OCI-LY7 (cell line): Measurements from ENCODE around the gene KCNQ2. TPM values are rescaled to one million over a fixed set of nuclear protein-coding genes. Genes with fewer than 3 reads are reported as not detected.

Source experiments
- BruUV-seq: library from RNA; stranded (reverse); fragments of 400-500 nt; replicated peaks from 2 replicates; lab custom pipeline; 2021; lab: Mats Ljungman, UMichigan
- CTCF ChIA-PET: fragments of 300-600 bp; sonication (Branson Sonifier 250); formaldehyde crosslinking; loops from one replicate; lab custom pipeline; 2022; ENCODE audit warnings: antibody characterized with exemption; ENCODE audit not compliant: unreplicated experiment; lab: Charles Lee
- POLR2A ChIA-PET: fragments of 300-600 bp; sonication (Branson Sonifier 250); formaldehyde crosslinking; loops from one replicate; lab custom pipeline; 2022; ENCODE audit warnings: antibody characterized with exemption; lab: Charles Lee
- DNase-seq: peaks from one replicate; pipeline ENCODE4 v3.0.0-alpha.2; 2015; ENCODE audit warnings: low spot score
- H2AFZ ChIP-seq: fragments of 200-600 bp; sonication (generic), shearing (Covaris generic); 2 replicates; pipeline ENCODE4 v1.6.1; 2014; ENCODE audit warnings: mild to moderate bottlenecking, antibody characterized with exemption, low read length, moderate library complexity
- H3K27ac ChIP-seq: fragments of 200-600 bp; sonication (generic); 2 replicates; pipeline ENCODE4 v1.5.1; 2014; ENCODE audit warnings: mixed run types, low read depth, mild to moderate bottlenecking, moderate library complexity, low read length, inconsistent platforms; ENCODE audit not compliant: poor library complexity, severe bottlenecking
- H3K36me3 ChIP-seq: fragments of 200-600 bp; sonication (generic); 2 replicates; pipeline ENCODE4 v1.6.1; 2014; ENCODE audit warnings: mild to moderate bottlenecking, antibody characterized with exemption, low read length, moderate library complexity, mixed read lengths; ENCODE audit not compliant: insufficient read depth
- H3K4me1 ChIP-seq: fragments of 200-600 bp; sonication (generic); 2 replicates; pipeline ENCODE4 v1.5.1; 2014; ENCODE audit warnings: mild to moderate bottlenecking, low read length; ENCODE audit not compliant: insufficient read depth, poor library complexity, severe bottlenecking
- H3K4me2 ChIP-seq: fragments of 200-600 bp; sonication (generic); 2 replicates; pipeline ENCODE4 v1.6.1; 2014; ENCODE audit warnings: mild to moderate bottlenecking, low read length
- H3K4me3 ChIP-seq: fragments of 200-600 bp; sonication (generic); 2 replicates; pipeline ENCODE4 v1.5.1; 2014; ENCODE audit warnings: mild to moderate bottlenecking, low read depth, low read length; ENCODE audit not compliant: poor library complexity, severe bottlenecking
- H3K79me2 ChIP-seq: fragments of 200-600 bp; sonication (generic); 2 replicates; pipeline ENCODE4 v1.6.1; 2016; ENCODE audit warnings: low read depth, mild to moderate bottlenecking, low read length, moderate library complexity, mixed read lengths; ENCODE audit not compliant: insufficient read depth
- H3K9me2 ChIP-seq: fragments of 200-600 bp; sonication (generic); 2 replicates; pipeline ENCODE4 v1.6.1; 2016; ENCODE audit warnings: mild to moderate bottlenecking, low read length, mixed read lengths; ENCODE audit not compliant: insufficient read depth
- H3K9me3 ChIP-seq: fragments of 200-600 bp; sonication (generic); 2 replicates; pipeline ENCODE4 v1.6.1; 2014; ENCODE audit warnings: mild to moderate bottlenecking, mixed run types, low read length, mixed read lengths
- H4K20me1 ChIP-seq: fragments of 200-600 bp; sonication (generic); 2 replicates; pipeline ENCODE4 v1.6.1; 2014; ENCODE audit warnings: mild to moderate bottlenecking, antibody characterized with exemption, low read length, moderate library complexity, mixed read lengths; ENCODE audit not compliant: insufficient read depth
- CTCF ChIP-seq: fragments of 200-600 bp; sonication (generic); conservative IDR thresholded peaks from 2 replicates; pipeline ENCODE4 v1.5.1; 2014; ENCODE audit warnings: mild to moderate bottlenecking, antibody characterized with exemption, low read length, moderate library complexity, mixed read lengths
- EZH2phosphoT487 ChIP-seq: fragments of 200-600 bp; sonication (generic); IDR thresholded peaks from 2 replicates; pipeline ENCODE4 v1.6.1; 2018; ENCODE audit warnings: low read depth, borderline replicate concordance, mild to moderate bottlenecking, mixed run types, antibody characterized with exemption, low read length, moderate library complexity, mixed read lengths
- intact Hi-C: fragments of 100-400 bp; cut with micrococcal nuclease; formaldehyde crosslinking; loops from one replicate; pipeline ENCODE4 v1.10.0; 2022; ENCODE audit not compliant: unreplicated experiment
- total RNA-seq, 2 experiments: library from RNA; depleted of rRNA in 1 of 2; stranded (reverse); fragments of >200 nt in 1 of 2; shearing (Covaris generic) in 1 of 2; gene quantifications; 2 replicates each; pipeline ENCODE4 v1.2.3, GENCODE V29; 2014 to 2022

The KCNQ2 gene
- total RNA-seq, 2 experiments from 2014 or later = not detected

- Histone ChIP-seq H3K9me3 (no peaks in the 10 kb centered on the region), H3K9me2 (no peaks in the 10 kb centered on the region), H3K79me2 (no peaks in the 10 kb centered on the region), H3K4me2 (no peak overlapping the region), H2AFZ (no peak overlapping the region), H3K4me1 (no peaks in the 10 kb centered on the region), H3K4me3 (no peak overlapping the region), H3K36me3 (no peaks in the 10 kb centered on the region), H3K27ac (no peak overlapping the region), H4K20me1 (no peaks in the 10 kb centered on the region)
- ChIA-PET CTCF (no interaction called here), POLR2A (no interaction called here)
- intact Hi-C loops = no loop called here
- no peak for DNase-seq
- TF ChIP-seq CTCF (no peak), EZH2phosphoT487 (no peak)
- no TSS peak for BruUV-seq
Measured at GRCh38 chr20:63484236-63484635, 11.8 kb upstream of the KCNQ2 start.

- Histone ChIP-seq H3K9me2 (no peaks in the 10 kb centered on the region), H3K36me3 (no peaks in the 10 kb centered on the region), H3K4me2 (no peak overlapping the region), H3K4me3 (no peak overlapping the region), H3K79me2 (no peaks in the 10 kb centered on the region), H3K4me1 (no peaks in the 10 kb centered on the region), H3K9me3 (no peaks in the 10 kb centered on the region), H4K20me1 (no peaks in the 10 kb centered on the region), H3K27ac (no peak overlapping the region), H2AFZ (no peak overlapping the region)
- intact Hi-C loops = no loop called here
- no peak for TF ChIP-seq EZH2phosphoT487
- TF ChIP-seq CTCF = no peak
- DNase-seq = no peak
- POLR2A ChIA-PET = no interaction called here
- CTCF ChIA-PET = no interaction called here
- BruUV-seq = no TSS peak
Measured at GRCh38 chr20:63483834-63484233, 11.4 kb upstream of the KCNQ2 start.

- H3K4me2 ChIP-seq = no peak overlapping the region
- no peaks in the 10 kb centered on the region for H3K9me3 ChIP-seq
- no peaks in the 10 kb centered on the region for H3K9me2 ChIP-seq
- no peaks in the 10 kb centered on the region for H4K20me1 ChIP-seq
- H3K4me3 ChIP-seq = no peak overlapping the region
- DNase-seq = no peak
- ChIA-PET CTCF (no interaction called here), POLR2A (interaction anchor here (0.6 kb wide), 1 partner anchor 309 kb away, joined by 5 read pairs; no protein-coding TSS in a partner anchor)
- intact Hi-C loops = no loop called here
- no peaks in the 10 kb centered on the region for H3K79me2 ChIP-seq
- H3K4me1 ChIP-seq = no peaks in the 10 kb centered on the region
- no peak overlapping the region for H3K27ac ChIP-seq
- TF ChIP-seq CTCF = no peak
- TF ChIP-seq EZH2phosphoT487 = no peak
- BruUV-seq = no TSS peak
- H2AFZ ChIP-seq = no peak overlapping the region
- H3K36me3 ChIP-seq = no peaks in the 10 kb centered on the region
Measured at GRCh38 chr20:63482021-63482587, 9.6 kb upstream of the KCNQ2 start.
